Activated CD8-positive, alpha-beta T cell treated with anti-CD3 and anti-CD28 coated beads for 36 hours (primary cell): Measurements from ENCODE around the gene CECR2. TPM values are rescaled to one million over a fixed set of nuclear protein-coding genes. Genes with fewer than 3 reads are reported as not detected.
"Not testable (repeated sequence)": the region's sequence is repeated elsewhere in the genome, so short reads cannot be mapped to it uniquely, and the experiment has no call there.

Source experiments
- ATAC-seq: fragments of 200-7000 bp; cut with Tn5 transposase; one replicate; pipeline ENCODE4 v1.10.0; 2021; ENCODE audit warnings: mild to moderate bottlenecking, moderate library complexity
- CTCF ChIA-PET: fragments of 350-600 bp; sonication (Branson Sonifier 250); formaldehyde crosslinking; loops from one replicate; lab custom pipeline; 2021; ENCODE audit warnings: antibody characterized with exemption; lab: Charles Lee
- POLR2A ChIA-PET: fragments of 350-600 bp; sonication (Branson Sonifier 250); formaldehyde crosslinking; loops from one replicate; lab custom pipeline; 2021; ENCODE audit warnings: antibody characterized with exemption; lab: Charles Lee
- DNase-seq: peaks from one replicate; pipeline ENCODE4 v3.0.0-alpha.2; 2020
- H3K27ac Mint-ChIP-seq: one replicate; pipeline ENCODE4 v1.8.0; 2021; ENCODE audit warnings: mild to moderate bottlenecking, mixed read lengths
- H3K27me3 Mint-ChIP-seq: one replicate; pipeline ENCODE4 v1.8.0; 2021; ENCODE audit warnings: mixed read lengths
- H3K36me3 Mint-ChIP-seq: one replicate; pipeline ENCODE4 v1.8.0; 2021; ENCODE audit warnings: low read depth, mixed read lengths
- H3K4me1 Mint-ChIP-seq: one replicate; pipeline ENCODE4 v1.8.0; 2021; ENCODE audit warnings: low read depth, mixed read lengths
- H3K4me3 Mint-ChIP-seq: one replicate; pipeline ENCODE4 v1.8.0; 2021; ENCODE audit warnings: mild to moderate bottlenecking, moderate library complexity, mixed read lengths
- H3K9me3 Mint-ChIP-seq: one replicate; pipeline ENCODE4 v1.8.0; 2021; ENCODE audit warnings: mixed read lengths
- CTCF ChIP-seq: fragments of 200-600 bp; IDR thresholded peaks from one replicate; pipeline ENCODE4 v1.8.0; 2022; ENCODE audit warnings: antibody characterized with exemption, mild to moderate bottlenecking
- intact Hi-C: fragments of 100-400 bp; cut with micrococcal nuclease; formaldehyde crosslinking; loops from one replicate; pipeline ENCODE4 v1.10.0; 2022
- total RNA-seq, 2 experiments: library from RNA; stranded (reverse); gene quantifications; one replicate each; pipeline ENCODE4 v1.2.3, GENCODE V29; 2021

CECR2 gene
- total RNA-seq, 2 experiments from 2014 or later: 0.11 to 0.16 TPM

- POLR2A ChIA-PET: no interaction called here
- ATAC-seq: no peak
- H3K4me1 Mint-ChIP-seq: no peaks in the 10 kb centered on the region
These were observed 143.7 kb downstream of the CECR2 start for GRCh38 chr22:17512960-17513359.

GRCh38 chr22:17513612-17514011 lies 144.4 kb downstream of the CECR2 start:
- CTCF ChIA-PET: interaction anchor here (0.7 to 1.2 kb wide), 3 partner anchors 10 to 342 kb away, joined by 3 to 4 read pairs (median 3); no protein-coding TSS in a partner anchor
- H3K4me1 Mint-ChIP-seq: no peaks in the 10 kb centered on the region
- no peaks in the 10 kb centered on the region for H3K9me3 Mint-ChIP-seq
- H3K36me3 Mint-ChIP-seq: no peaks in the 10 kb centered on the region
- H3K27me3 Mint-ChIP-seq: peaks cover 3% of the 10 kb centered on the region
- no peak overlapping the region for H3K4me3 Mint-ChIP-seq
- intact Hi-C loops: no loop called here
- POLR2A ChIA-PET: no interaction called here
- no peak for DNase-seq
- no peak for ATAC-seq
- TF ChIP-seq CTCF: no peak
- H3K27ac Mint-ChIP-seq: no peak overlapping the region

More at GRCh38 chr22:17512960-17513359, 143.7 kb downstream of the CECR2 start:
- CTCF ChIA-PET: interaction anchor here (0.7 kb wide), 2 partner anchors 9 to 341 kb away, joined by 3 read pairs; no protein-coding TSS in a partner anchor
- no peak for TF ChIP-seq CTCF
- no peaks in the 10 kb centered on the region for H3K36me3 Mint-ChIP-seq
- no peak overlapping the region for H3K27ac Mint-ChIP-seq
- intact Hi-C loops: no loop called here
- no peak overlapping the region for H3K4me3 Mint-ChIP-seq
- DNase-seq: no peak
- H3K9me3 Mint-ChIP-seq: no peaks in the 10 kb centered on the region
- peaks cover 3% of the 10 kb centered on the region for H3K27me3 Mint-ChIP-seq

GRCh38 chr22:17514084-17514483 lies 144.8 kb downstream of the CECR2 start:
- CTCF ChIA-PET: interaction anchor here (1.2 kb wide), 1 partner anchor 14 kb away, joined by 4 read pairs; no protein-coding TSS in a partner anchor
- Mint-ChIP-seq H3K27ac (no peak overlapping the region), H3K9me3 (no peaks in the 10 kb centered on the region), H3K36me3 (no peaks in the 10 kb centered on the region), H3K27me3 (peaks cover 2% of the 10 kb centered on the region), H3K4me1 (no peaks in the 10 kb centered on the region), H3K4me3 (no peak overlapping the region)
- POLR2A ChIA-PET: no interaction called here
- intact Hi-C loops: no loop called here
- no peak for ATAC-seq
- DNase-seq: no peak
- no peak for TF ChIP-seq CTCF

GRCh38 chr22:17518406-17518805 lies 149.1 kb downstream of the CECR2 start:
- no peak for DNase-seq
- Mint-ChIP-seq H3K4me1 (no peaks in the 10 kb centered on the region), H3K36me3 (no peaks in the 10 kb centered on the region), H3K27me3 (peaks cover 3% of the 10 kb centered on the region), H3K9me3 (no peaks in the 10 kb centered on the region), H3K4me3 (no peak overlapping the region), H3K27ac (no peak overlapping the region)
- TF ChIP-seq CTCF: no peak
- ChIA-PET POLR2A (no interaction called here), CTCF (no interaction called here)
- no peak for ATAC-seq
- intact Hi-C loops: no loop called here

- POLR2A ChIA-PET, H3K4me3 Mint-ChIP-seq, intact Hi-C loops, ATAC-seq, H3K36me3 Mint-ChIP-seq, H3K27ac Mint-ChIP-seq, H3K4me1 Mint-ChIP-seq, CTCF ChIA-PET, DNase-seq, H3K9me3 Mint-ChIP-seq: not testable (repeated sequence)
- peaks cover 13% of the 10 kb centered on the region for H3K27me3 Mint-ChIP-seq
These were observed 152.7 kb downstream of the CECR2 start for GRCh38 chr22:17521971-17522370.
